GM18499 (cell line): ENCODE results near the gene RALGAPA1.
"Not testable (repeated sequence)": the region's sequence is repeated elsewhere in the genome, so short reads cannot be mapped to it uniquely, and the experiment has no call there.

Experiments
- ATAC-seq: cut with Tn5 transposase; IDR thresholded peaks from one replicate; pipeline ENCODE4 v1.9.1; 2021; ENCODE audit warnings: moderate number of reproducible peaks; ENCODE audit not compliant: insufficient read depth, unreplicated experiment

RALGAPA1 gene

GRCh38 chr14:35637269-35637668 is 171.8 kb downstream of the RALGAPA1 start:
- ATAC-seq, result no peak

GRCh38 chr14:35632676-35633075 is 176.4 kb downstream of the RALGAPA1 start:
- no peak for ATAC-seq

GRCh38 chr14:35632271-35632670 is 176.8 kb downstream of the RALGAPA1 start:
- no peak for ATAC-seq

DNA sequence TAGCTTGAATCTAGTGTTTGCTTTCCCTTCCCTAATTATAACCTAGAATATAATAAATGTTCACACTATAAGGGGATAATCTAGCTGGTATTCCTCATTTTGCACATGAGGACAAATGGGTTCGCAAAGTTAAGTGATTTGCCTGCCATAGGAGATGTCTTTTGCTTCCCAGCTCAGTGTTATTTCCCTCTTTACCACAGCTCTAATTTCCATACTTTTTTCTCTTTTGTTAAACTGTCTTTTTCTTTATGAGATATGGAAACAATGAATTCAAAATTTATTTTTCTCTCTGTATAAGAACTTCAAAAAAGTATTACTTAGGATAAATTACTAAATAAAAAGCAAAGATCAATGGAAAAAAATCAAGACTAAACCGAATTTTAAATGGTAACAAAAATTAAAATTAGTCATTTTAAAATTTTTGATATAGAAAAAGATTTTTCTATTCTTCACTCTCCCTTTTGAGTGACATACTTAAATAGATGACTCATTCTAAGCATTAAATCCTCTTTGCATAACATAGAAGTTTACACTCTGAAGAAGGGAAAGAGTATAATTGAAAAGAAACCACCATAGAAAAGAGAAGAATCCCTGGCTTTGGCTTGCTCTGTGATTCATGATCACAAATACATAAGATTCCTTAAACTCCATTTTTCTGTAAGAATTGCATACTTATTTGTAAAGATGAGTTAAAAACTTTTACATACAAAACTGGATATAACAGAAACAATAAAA is 177.9 kb downstream of the RALGAPA1 start:
- no peak for ATAC-seq

DNA sequence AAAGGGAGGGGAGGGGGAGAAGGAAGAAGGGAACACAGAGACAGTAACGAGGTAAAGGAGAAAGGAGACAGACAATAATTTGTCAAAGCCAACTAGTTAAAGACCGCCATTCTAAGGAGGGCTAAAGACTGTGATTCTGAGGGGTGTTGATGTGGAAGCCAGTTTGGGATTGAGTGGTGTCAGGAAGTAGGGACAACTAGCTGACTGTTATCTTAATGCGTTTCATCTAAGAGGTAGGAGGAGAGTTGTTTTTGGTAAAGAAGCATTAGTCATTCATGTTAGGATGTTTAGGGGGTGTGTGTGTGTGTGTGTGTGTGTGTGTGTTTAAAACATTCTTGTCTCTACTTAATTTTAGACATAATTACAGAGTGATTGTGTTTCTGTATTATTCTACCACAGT is 180.1 kb downstream of the RALGAPA1 start:
- ATAC-seq, result no peak

DNA sequence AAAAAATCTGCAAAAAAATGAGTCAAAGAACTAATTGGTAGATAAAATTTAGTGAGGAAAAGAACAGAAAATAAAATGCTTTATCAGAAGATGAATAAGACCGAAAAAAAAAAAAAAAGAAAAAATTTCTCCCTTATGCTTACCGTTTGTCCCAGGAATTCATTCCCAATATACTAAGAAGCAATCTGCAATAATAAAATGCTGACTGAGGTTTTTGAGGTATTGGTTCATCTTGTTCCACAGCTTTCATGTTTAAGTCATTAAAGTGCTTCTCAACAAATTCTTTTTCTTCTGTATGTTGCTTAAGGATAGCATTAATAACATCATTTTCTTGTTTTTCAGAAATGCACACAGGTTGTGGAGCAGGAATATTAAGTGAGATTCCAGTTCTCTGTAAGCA is 182.1 kb downstream of the RALGAPA1 start:
- ATAC-seq, result not testable (repeated sequence)

DNA sequence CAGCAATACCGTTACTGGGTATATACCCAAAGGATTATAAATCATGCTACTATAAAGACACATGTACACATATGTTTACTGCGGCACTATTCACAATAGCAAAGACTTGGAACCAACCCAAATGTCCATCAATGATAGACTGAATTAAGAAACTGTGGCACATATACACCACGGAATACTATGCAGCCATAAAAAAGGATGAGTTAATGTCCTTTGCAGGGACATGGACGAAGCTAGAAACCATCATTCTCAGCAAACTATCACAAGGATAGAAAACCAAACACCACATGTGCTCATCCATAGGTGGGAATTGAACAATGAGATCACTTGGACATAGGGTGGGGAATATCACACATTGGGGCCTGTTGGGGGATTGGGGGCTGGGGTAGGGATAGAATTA is 187.1 kb downstream of the RALGAPA1 start:
- ATAC-seq, result not testable (repeated sequence)

- ATAC-seq, result not testable (repeated sequence)
These were observed 189.1 kb downstream of the RALGAPA1 start for GRCh38 chr14:35619998-35620397.

DNA sequence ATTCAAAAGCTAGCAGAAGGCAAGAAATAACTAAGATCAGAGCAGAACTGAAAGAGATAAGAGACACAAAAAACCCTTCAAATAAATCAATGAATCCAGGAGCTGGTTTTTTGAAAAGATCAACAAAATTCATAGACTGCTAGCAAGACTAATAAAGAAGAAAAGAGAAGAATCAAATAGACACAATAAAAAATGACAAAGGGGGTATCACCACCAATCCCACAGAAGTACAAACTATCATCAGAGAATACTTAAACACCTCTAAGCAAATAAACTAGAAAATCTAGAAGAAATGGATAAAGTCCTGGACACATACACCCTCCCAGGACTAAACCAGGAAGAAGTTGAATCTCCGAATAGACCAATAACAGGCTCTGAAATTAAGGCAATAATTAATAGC is 189.6 kb downstream of the RALGAPA1 start:
- not testable (repeated sequence) for ATAC-seq

DNA sequence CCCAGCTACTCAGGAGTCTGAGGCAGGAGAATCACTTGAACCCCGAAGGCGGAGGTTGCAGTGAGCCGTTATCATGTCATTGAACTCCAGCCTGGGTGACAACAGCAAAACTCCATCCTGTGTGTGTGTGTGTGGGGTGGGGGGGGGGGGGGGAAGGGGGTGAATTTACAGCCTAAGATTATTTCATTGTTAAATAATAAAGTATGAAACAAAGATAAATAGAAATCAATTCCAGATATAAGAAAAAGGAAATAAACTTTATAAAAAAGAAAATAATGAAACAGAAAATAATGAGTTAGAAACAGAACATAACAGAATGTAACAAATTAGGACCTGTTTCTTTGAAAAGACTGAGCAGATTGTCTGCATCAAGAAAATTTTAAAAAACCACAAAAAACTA is 191.6 kb downstream of the RALGAPA1 start:
- no peak for ATAC-seq

DNA sequence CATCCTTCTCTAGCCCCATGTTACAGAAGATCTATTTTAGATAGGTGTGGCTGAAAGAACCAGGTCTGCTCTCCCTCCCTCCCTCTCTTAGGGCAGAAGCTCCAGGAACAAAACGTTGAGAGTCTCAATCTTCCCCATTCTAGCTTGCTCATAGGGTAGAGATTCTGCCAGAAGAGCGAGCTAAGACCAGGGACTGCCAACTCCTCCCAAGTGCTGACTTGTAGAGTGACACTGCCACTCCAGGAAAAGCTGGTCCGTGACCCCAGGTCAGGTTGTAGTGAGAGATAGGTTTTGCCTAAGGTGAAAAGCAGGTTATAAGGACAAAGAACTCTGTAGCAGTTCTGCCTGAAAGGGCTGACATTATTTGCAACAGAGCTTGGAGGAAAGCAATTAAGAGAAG is 201.7 kb downstream of the RALGAPA1 start:
- no peak for ATAC-seq

DNA sequence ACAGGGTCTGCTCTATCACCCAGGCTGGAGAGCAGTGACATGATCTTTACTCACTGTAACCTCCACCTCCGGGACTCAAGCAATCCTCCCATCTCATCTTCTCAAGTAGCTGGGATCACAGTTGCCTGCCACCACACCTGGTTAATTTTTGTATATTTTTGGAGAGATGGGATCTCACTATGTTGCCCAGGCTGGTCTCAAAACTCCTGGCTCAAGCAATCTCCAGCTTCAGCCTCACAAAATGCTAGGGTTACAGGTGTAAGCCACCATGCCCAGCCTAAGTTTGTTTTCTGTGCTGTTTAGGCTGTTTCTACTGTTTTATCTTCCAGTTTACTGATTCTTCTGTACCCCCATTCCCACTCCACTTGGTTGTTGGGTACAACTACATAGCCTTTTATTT is 208.8 kb downstream of the RALGAPA1 start:
- ATAC-seq, result no peak

DNA sequence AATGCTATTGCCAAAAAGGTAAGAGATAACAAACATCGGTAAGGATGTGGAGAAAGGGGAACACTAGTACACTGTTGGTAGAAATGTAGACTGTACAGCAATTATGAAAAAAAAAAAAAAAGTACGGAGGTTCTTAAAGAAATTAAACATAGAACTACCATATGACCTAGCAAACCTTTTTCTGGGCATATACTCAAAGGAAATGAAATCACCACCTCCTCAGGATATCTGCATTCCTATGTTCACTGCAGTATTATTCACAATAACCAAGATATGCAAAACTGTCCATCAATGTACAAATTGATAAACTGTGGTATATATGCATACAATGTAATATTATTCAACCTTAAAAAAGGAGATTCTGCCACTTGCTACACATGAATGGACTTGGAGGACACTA is 214.5 kb downstream of the RALGAPA1 start:
- no peak for ATAC-seq

GRCh38 chr14:35587373-35587772 is 221.7 kb downstream of the RALGAPA1 start:
- not testable (repeated sequence) for ATAC-seq

- no peak for ATAC-seq
These were observed 230.5 kb downstream of the RALGAPA1 start for GRCh38 chr14:35578639-35579038.

- ATAC-seq, result no peak
These were observed 231.0 kb downstream of the RALGAPA1 start for GRCh38 chr14:35578135-35578534.

DNA sequence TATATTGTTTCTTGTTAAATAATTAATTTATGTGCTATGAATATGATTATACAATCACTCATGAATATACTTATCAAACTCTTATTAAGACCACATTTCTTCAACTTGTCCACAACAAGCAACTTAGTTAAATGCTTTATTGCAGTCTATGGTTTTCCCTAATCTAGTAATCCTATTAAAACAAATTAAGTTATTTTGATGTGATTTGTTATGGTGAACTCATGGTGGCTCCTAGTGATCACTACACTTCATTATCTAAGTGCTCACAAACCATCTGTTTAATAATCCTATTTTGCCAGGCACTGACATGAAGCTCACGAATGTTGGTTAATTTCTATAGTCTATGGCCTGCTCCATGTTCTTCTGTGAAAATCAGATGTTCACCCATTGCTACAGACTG is 232.2 kb downstream of the RALGAPA1 start:
- no peak for ATAC-seq

GRCh38 chr14:35576260-35576659 is 232.8 kb downstream of the RALGAPA1 start:
- no peak for ATAC-seq

DNA sequence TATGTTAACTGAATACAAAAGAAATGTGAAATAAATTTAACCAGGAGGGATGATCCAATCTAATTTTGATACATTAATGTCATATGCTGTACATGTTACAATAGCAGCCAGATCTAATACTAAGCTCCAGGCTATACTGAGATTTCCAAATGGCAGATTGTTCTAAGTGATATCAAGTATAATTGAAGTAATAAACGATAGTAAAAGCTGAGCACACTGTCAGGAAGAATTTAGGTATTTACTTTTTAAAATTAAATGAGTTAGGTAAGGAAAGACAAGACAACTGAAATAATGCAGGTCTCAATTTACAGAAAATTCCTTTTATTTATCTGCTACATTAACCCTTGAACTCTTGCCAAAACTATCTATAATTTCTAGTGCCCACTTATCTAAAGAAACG is 235.2 kb downstream of the RALGAPA1 start:
- no peak for ATAC-seq

GRCh38 chr14:35571598-35571997 is 237.5 kb downstream of the RALGAPA1 start:
- no peak for ATAC-seq

GRCh38 chr14:35565871-35566464 is 243.1 kb downstream of the RALGAPA1 start:
- no peak for ATAC-seq

DNA sequence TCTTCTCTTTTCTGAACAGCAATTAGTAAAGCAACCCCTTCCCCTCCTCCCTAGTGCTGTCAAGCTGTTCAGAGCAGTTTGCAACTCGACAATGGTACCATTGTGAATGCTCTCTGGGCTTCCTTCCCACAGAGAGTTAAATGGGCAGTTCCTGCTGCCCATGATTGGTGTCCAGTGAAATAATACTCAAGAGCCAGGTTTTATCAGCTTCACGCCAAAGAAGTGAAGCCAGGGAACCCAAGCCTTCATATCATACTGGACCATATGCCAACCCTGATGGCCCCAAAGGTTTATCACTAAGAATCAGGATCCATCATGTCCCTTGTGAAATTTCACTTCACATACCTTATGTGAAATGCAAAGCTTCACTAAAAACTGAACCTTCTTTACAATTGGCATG is 250.4 kb downstream of the RALGAPA1 start:
- no peak for ATAC-seq
